Pancreas (tissue), 10 donors: ENCODE results near the gene LUZP2. TPM values are rescaled to one million over a fixed set of nuclear protein-coding genes. Genes with fewer than 3 reads are reported as not detected.

ENCODE experiments used
- ATAC-seq, 4 donors: fragments of 200-7000 bp; cut with Tn5 transposase; one replicate each; pipeline versions ENCODE4 v1.8.0 to v1.9.1; 2020; ENCODE audit warnings: mild to moderate bottlenecking in 4 of 4, moderate library complexity in 4 of 4
- DNase-seq, 6 donors: peaks; one replicate each; pipeline ENCODE4 v3.0.0-alpha.2; 2020
- FAIRE-seq: peaks from 2 replicates; lab custom pipeline; 2012; peaks lifted over from hg19 to GRCh38; lab: Jason Lieb, UNC
- H3K27ac ChIP-seq, 4 donors: fragments of 200-600 bp; sonication (generic); 1 replicate in 3 of 4; 2 replicates in 1 of 4; pipeline versions ENCODE4 v1.5.0 to v1.8.0; 2020
- H3K27me3 ChIP-seq, 4 donors: fragments of 200-600 bp; one replicate each; pipeline ENCODE4 v1.8.0; 2021
- H3K36me3 ChIP-seq, 3 donors: fragments of 200-600 bp; sonication (generic) in 1 of 3; one replicate each; pipeline versions ENCODE4 v1.5.0 to v1.8.0; 2020 to 2021
- H3K4me1 ChIP-seq, 3 donors: fragments of 200-600 bp; one replicate each; pipeline ENCODE4 v1.8.0; 2021
- H3K4me3 ChIP-seq, 4 donors: fragments of 200-600 bp; sonication (generic) in 2 of 4; one replicate each; pipeline versions ENCODE4 v1.5.0 to v1.8.0; 2020 to 2021
- H3K9me3 ChIP-seq, 4 donors: fragments of 200-600 bp; one replicate each; pipeline ENCODE4 v1.8.0; 2021
- WGBS, 2 donors: extraction: QIAGEN DNeasy Blood & Tissue Kit; methylation state at CpG; one replicate each; pipeline ENCODE4 v1.1.7; 2013; 5-methylcytosine and 5-hydroxymethylcytosine counted together
- intact Hi-C, 3 donors: fragments of 100-400 bp; cut with DNase I; formaldehyde crosslinking; loops; one replicate each; pipeline versions ENCODE4 v1.11.1 to v1.14.2; 2022
- polyA plus RNA-seq, 2 donors: library from polyadenylated mRNA; stranded (reverse); fragments of 200-250 nt; gene quantifications; one replicate each; pipeline ENCODE4 v1.2.3, GENCODE V29; 2013
- total RNA-seq, 6 donors: library from RNA; stranded (reverse); fragmentation: NEBNext Ultra II Directional in 4 of 6; extraction: Animal tissue kit (Norgen Biotek cat#: 25700) in 4 of 6; gene quantifications; one replicate each; pipeline versions ENCODE4 v1.2.1 to v1.2.4, GENCODE V29; 2021 to 2023
- TF ChIP-seq, protein P1 (sequence below), 4 donors: fragments of 200-600 bp; sonication (generic) in 3 of 4; IDR thresholded peaks; one replicate each; pipeline versions ENCODE4 v1.5.0 to v1.8.0; 2021; ENCODE audit warnings: antibody characterized with exemption in 4 of 4
- donor health status: healthy with polysubstance abuse.
- donor health status: DM: no; HTN: no; CAD: no; lungs with moderate emphysema.
- donor health status: DM: no; HTN: no; CAD: no.
- donor health status: control.
- donor health status: control.
- donor health status: Bipolar disorder and iron deficiency.
- donor health status: DM: yes; HTN: yes; CAD: no.
- donor health status: DM: no; HTN: no; CAD: no.
- donor health status: DM: no; HTN: no; CAD: no.
- donor health status: DM: yes; HTN: yes; CAD: no.

LUZP2 gene
- total and polyA plus RNA-seq, 8 donors = 0.04 to 0.19 (median 0.07) TPM; not detected in 3

DNA sequence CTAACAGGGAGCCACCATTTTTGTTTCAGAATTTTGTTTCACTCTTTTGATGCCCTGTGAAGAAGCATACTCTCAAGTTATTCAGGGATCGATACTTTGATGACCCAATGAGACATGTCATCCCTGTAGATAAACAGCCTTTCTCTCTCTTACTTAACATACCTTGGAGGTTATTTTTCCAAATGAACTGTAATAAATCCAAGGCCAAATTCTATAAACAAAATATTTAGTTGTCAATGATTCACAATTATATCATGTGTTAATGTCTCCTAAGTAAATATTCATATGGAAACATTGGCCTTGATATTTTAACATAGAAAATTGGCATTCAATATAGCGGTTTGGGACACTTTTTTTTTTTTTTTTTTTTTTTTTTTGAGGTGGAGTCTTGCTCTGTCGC, 97.5 kb downstream of the LUZP2 start:
- no peak for ATAC-seq
- Histone ChIP-seq H3K4me3 (no peak overlapping the region), H3K36me3 (no peaks in the 10 kb centered on the region), H3K27me3 (no peaks in the 10 kb centered on the region), H3K4me1 (no peaks in the 10 kb centered on the region), H3K27ac (no peak overlapping the region), H3K9me3 (no peaks in the 10 kb centered on the region)
- 91 to 95% methylated on average over 3 of the region's 3 CpGs for WGBS, 2 donors
- intact Hi-C loops = no loop called here
- no peak for DNase-seq
- TF ChIP-seq, protein P1, sequence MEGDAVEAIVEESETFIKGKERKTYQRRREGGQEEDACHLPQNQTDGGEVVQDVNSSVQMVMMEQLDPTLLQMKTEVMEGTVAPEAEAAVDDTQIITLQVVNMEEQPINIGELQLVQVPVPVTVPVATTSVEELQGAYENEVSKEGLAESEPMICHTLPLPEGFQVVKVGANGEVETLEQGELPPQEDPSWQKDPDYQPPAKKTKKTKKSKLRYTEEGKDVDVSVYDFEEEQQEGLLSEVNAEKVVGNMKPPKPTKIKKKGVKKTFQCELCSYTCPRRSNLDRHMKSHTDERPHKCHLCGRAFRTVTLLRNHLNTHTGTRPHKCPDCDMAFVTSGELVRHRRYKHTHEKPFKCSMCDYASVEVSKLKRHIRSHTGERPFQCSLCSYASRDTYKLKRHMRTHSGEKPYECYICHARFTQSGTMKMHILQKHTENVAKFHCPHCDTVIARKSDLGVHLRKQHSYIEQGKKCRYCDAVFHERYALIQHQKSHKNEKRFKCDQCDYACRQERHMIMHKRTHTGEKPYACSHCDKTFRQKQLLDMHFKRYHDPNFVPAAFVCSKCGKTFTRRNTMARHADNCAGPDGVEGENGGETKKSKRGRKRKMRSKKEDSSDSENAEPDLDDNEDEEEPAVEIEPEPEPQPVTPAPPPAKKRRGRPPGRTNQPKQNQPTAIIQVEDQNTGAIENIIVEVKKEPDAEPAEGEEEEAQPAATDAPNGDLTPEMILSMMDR (IDR thresholded peaks at IDR 0.05) = no peak
- no peak for FAIRE-seq

DNA sequence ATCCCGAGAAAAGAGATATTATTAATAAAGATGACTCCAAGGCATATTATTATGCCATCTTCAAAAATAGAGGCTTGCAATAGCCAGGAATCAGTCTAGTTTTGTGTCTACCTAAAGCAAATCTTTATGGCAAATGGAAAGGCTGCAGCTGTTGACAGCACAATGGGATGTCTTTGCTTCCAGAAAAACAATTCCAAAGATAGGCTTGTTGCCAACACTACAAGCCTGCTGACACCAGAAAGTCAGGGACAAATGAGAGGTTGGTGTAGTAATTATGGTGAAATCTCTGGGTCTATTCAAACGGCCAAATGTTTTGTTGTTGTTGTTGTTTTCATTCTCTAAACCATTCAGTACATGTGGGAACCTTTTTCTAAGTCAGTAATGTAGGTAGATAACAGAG, 101.8 kb downstream of the LUZP2 start:
- Histone ChIP-seq H3K9me3 (no peaks in the 10 kb centered on the region), H3K27ac (no peak overlapping the region), H3K36me3 (no peaks in the 10 kb centered on the region), H3K4me1 (no peaks in the 10 kb centered on the region), H3K4me3 (no peak overlapping the region), H3K27me3 (no peaks in the 10 kb centered on the region)
- no peak for DNase-seq
- no peak for ATAC-seq
- WGBS, 2 donors = 32 to 40% methylated on average over 2 of the region's 2 CpGs
- FAIRE-seq = no peak
- intact Hi-C loops = no loop called here
- TF ChIP-seq, protein P1 (IDR thresholded peaks at IDR 0.05) = no peak

DNA sequence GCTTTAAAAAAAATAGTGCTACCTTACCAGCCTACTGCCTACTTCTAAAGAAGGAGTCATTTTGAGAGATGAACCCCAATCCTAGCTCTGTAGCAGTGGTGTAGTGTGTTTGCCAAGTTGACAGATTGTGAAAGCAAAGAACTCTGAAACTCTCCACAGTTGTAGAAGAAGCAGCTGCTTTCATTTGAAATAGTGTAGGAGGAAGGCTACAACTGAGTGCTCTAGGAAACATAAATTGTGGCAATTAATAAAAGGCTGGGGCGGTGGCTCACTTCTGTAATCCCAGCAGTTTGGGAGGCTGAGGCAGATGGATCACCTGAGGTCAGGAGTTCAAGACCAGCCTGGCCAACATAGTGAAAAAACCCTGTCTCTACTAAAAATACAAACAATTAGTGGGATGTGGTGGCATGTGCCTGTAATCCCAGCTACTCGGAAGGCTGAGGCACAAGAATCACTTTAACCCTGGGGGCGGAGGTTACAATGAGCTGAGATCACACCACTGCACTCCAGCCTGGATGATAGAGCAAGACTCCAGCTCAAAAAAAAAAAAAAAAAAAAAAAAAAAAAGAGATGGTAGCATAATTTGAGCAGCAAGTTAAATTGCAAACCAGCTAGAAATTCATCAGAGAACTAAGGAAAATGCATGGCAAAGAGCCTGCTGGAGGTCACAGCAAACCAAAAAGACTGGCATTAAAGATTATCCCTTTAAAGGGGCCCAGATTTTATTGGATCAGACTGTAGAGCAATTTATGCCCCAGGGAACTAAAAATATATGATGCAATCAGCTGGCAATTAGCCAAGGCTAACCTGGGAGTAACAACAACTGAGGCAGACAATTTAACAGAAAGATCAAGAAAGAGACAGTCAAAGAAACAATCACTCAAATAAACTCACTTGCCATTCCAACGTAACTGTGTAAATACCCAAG, 112.6 kb downstream of the LUZP2 start:
- TF ChIP-seq, protein P1 (IDR thresholded peaks at IDR 0.05) = no peak
- DNase-seq = no peak
- intact Hi-C loops = no loop called here
- whole genome bisulfite sequencing, 2 donors = 61 to 69% methylated on average over 4 of the region's 4 CpGs
- no peak overlapping the region for H3K27ac ChIP-seq
- no peaks in the 10 kb centered on the region for H3K27me3 ChIP-seq
- FAIRE-seq = no peak
- H3K4me3 ChIP-seq = no peak overlapping the region
- no peaks in the 10 kb centered on the region for H3K9me3 ChIP-seq
- no peaks in the 10 kb centered on the region for H3K36me3 ChIP-seq
- H3K4me1 ChIP-seq = no peaks in the 10 kb centered on the region
- no peak for ATAC-seq

DNA sequence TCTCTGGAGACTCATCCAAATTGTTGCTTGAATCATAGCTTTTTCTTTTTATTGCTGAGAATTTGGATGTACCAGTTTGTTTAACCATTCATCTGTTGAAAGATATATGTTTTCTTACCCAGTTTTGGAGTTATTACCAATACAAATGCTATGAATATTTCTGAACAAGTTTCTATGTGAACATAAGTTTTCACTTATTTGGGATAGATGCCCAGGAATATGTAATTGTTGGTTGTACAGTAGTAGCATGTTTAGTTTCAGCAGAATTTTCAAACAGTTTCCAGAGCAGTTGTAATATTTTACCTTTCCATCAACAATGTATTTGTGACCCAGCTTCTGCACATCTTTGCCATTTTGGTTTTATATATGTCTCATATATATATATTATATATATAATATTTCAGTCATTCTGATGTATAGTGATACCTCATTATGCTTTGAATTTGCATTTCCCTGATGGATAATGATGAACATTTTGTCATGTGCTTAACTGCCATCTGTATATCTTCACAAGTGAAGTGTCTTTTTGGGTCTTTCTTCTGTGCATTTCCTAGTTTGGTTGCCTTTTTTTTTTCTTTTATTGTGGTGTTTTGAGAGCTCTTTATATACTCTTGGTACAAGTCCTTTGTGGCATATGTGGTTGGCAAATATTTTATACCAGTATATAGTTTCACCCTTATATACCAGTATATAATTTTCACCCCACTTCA, 118.8 kb downstream of the LUZP2 start:
- Histone ChIP-seq H3K36me3 (no peaks in the 10 kb centered on the region), H3K4me1 (no peaks in the 10 kb centered on the region), H3K9me3 (no peaks in the 10 kb centered on the region), H3K27me3 (no peaks in the 10 kb centered on the region), H3K27ac (no peak overlapping the region), H3K4me3 (no peak overlapping the region)
- intact Hi-C loops = no loop called here
- TF ChIP-seq, protein P1 (IDR thresholded peaks at IDR 0.05) = no peak
- no peak for FAIRE-seq
- DNase-seq = no peak
- ATAC-seq = no peak
